Activated T-helper 2 cell treated with anti-CD3 and anti-CD28 coated beads, Interferon-gamma antibody, Interleukin-2, Interleukin-4, amounts not matched to agents 10 μg/mL and 5 μg/mL and 100 μg/mL, durations not matched to agents 14 hours and 24 hours and 36 hours (primary cell): ENCODE data around the gene DLL1. TPM values are rescaled to one million over a fixed set of nuclear protein-coding genes. Genes with fewer than 3 reads are reported as not detected.
"Not testable (repeated sequence)": the region's sequence is repeated elsewhere in the genome, so short reads cannot be mapped to it uniquely, and the experiment has no call there.

Experiments used
- DNase-seq: peaks from one replicate; pipeline ENCODE4 v3.0.0; 2021; ENCODE audit warnings: low spot score
- H3K27ac Mint-ChIP-seq: one replicate; pipeline ENCODE4 v1.8.0; 2021; ENCODE audit warnings: mixed read lengths
- H3K27me3 Mint-ChIP-seq: one replicate; pipeline ENCODE4 v1.8.0; 2021; ENCODE audit warnings: low read depth, mixed read lengths
- H3K36me3 Mint-ChIP-seq: one replicate; pipeline ENCODE4 v1.8.0; 2021; ENCODE audit warnings: low read depth, mixed read lengths
- H3K4me1 Mint-ChIP-seq: one replicate; pipeline ENCODE4 v1.8.0; 2021; ENCODE audit warnings: low read depth, mixed read lengths
- H3K4me3 Mint-ChIP-seq: one replicate; pipeline ENCODE4 v1.8.0; 2021; ENCODE audit warnings: low read depth, mild to moderate bottlenecking, moderate library complexity, mixed read lengths
- H3K9me3 Mint-ChIP-seq: one replicate; pipeline ENCODE4 v1.8.0; 2021; ENCODE audit warnings: mixed read lengths
- intact Hi-C: fragments of 100-400 bp; cut with micrococcal nuclease; formaldehyde crosslinking; loops from one replicate; pipeline ENCODE4 v1.15.1; 2023
- total RNA-seq: library from RNA; stranded (reverse); gene quantifications from 2 replicates; pipeline ENCODE4 v1.2.3, GENCODE V29; 2022

DLL1 gene
- not detected in 2 replicates for total RNA-seq

- H3K27me3 Mint-ChIP-seq = peaks cover 73% of the 10 kb centered on the region
- H3K9me3 Mint-ChIP-seq = no peaks in the 10 kb centered on the region
- peaks cover 3% of the 10 kb centered on the region for H3K36me3 Mint-ChIP-seq
- H3K27ac Mint-ChIP-seq = peak within 1 kb of the TSS; percentile 33
- peak within 1 kb of the TSS; percentile 77 for H3K4me3 Mint-ChIP-seq
- no peak for DNase-seq
- peaks cover 25% of the 10 kb centered on the region for H3K4me1 Mint-ChIP-seq
- intact Hi-C loops = loop anchor here (5.0 to 10.0 kb wide), 4 partner anchors 203 to 1038 kb away; partner anchors contain the start of genes PHF10 and THBS2
These were observed at the start of gene DLL1 for GRCh38 chr6:170290296-170291128. TSS of gene DLL1 (minus strand) at chr6:170291078. CDS start at chr6:170290139, 939 bp downstream.

- H3K27me3 Mint-ChIP-seq, H3K9me3 Mint-ChIP-seq, H3K27ac Mint-ChIP-seq, intact Hi-C loops, H3K4me3 Mint-ChIP-seq, DNase-seq, H3K4me1 Mint-ChIP-seq: not testable (repeated sequence)
- H3K36me3 Mint-ChIP-seq = peaks cover 70% of the 10 kb centered on the region
These were observed 44.3 kb upstream of the DLL1 start for GRCh38 chr6:170335199-170335598.

GRCh38 chr6:170329321-170329720 is 38.4 kb upstream of the DLL1 start:
- no peak overlapping the region for H3K27ac Mint-ChIP-seq
- no peak for DNase-seq
- H3K4me1 Mint-ChIP-seq = no peaks in the 10 kb centered on the region
- peaks cover 65% of the 10 kb centered on the region for H3K36me3 Mint-ChIP-seq
- H3K27me3 Mint-ChIP-seq = no peaks in the 10 kb centered on the region
- H3K9me3 Mint-ChIP-seq = no peaks in the 10 kb centered on the region
- intact Hi-C loops = no loop called here
- no peak overlapping the region for H3K4me3 Mint-ChIP-seq

GRCh38 chr6:170317718-170318117 is 26.8 kb upstream of the DLL1 start:
- intact Hi-C loops = no loop called here
- Mint-ChIP-seq H3K27ac (no peak overlapping the region), H3K27me3 (no peaks in the 10 kb centered on the region)

GRCh38 chr6:170317076-170317475 is 26.2 kb upstream of the DLL1 start:
- intact Hi-C loops = no loop called here
- Mint-ChIP-seq H3K27me3 (no peaks in the 10 kb centered on the region), H3K4me1 (peaks cover 10% of the 10 kb centered on the region), H3K4me3 (no peak overlapping the region), H3K36me3 (peaks cover 43% of the 10 kb centered on the region), H3K9me3 (no peaks in the 10 kb centered on the region), H3K27ac (no peak overlapping the region)
- no peak for DNase-seq

More at GRCh38 chr6:170317718-170318117, 26.8 kb upstream of the DLL1 start:
- peaks cover 7% of the 10 kb centered on the region for H3K4me1 Mint-ChIP-seq
- DNase-seq = no peak
- no peaks in the 10 kb centered on the region for H3K9me3 Mint-ChIP-seq
- H3K4me3 Mint-ChIP-seq = no peak overlapping the region
- H3K36me3 Mint-ChIP-seq = peaks cover 46% of the 10 kb centered on the region

- H3K36me3 Mint-ChIP-seq = peaks cover 42% of the 10 kb centered on the region
- intact Hi-C loops = no loop called here
- H3K27me3 Mint-ChIP-seq = no peaks in the 10 kb centered on the region
- no peak overlapping the region for H3K4me3 Mint-ChIP-seq
- no peaks in the 10 kb centered on the region for H3K9me3 Mint-ChIP-seq
- no peak for DNase-seq
- peaks cover 10% of the 10 kb centered on the region for H3K4me1 Mint-ChIP-seq
- no peak overlapping the region for H3K27ac Mint-ChIP-seq
These were observed 25.2 kb upstream of the DLL1 start for GRCh38 chr6:170316071-170316470.

- peaks cover 12% of the 10 kb centered on the region for H3K4me1 Mint-ChIP-seq
- H3K27ac Mint-ChIP-seq = no peak overlapping the region
- intact Hi-C loops = no loop called here
- H3K36me3 Mint-ChIP-seq = peaks cover 34% of the 10 kb centered on the region
- no peaks in the 10 kb centered on the region for H3K9me3 Mint-ChIP-seq
- DNase-seq = no peak
- no peaks in the 10 kb centered on the region for H3K27me3 Mint-ChIP-seq
- H3K4me3 Mint-ChIP-seq = no peak overlapping the region
These were observed 24.1 kb upstream of the DLL1 start for GRCh38 chr6:170314983-170315382.

GRCh38 chr6:170313716-170314295 is 22.9 kb upstream of the DLL1 start:
- H3K27me3 Mint-ChIP-seq = no peaks in the 10 kb centered on the region
- no peak overlapping the region for H3K4me3 Mint-ChIP-seq
- peaks cover 14% of the 10 kb centered on the region for H3K4me1 Mint-ChIP-seq

GRCh38 chr6:170312876-170313275 is 22.0 kb upstream of the DLL1 start:
- DNase-seq = no peak
- intact Hi-C loops = no loop called here
- Mint-ChIP-seq H3K27me3 (no peaks in the 10 kb centered on the region), H3K9me3 (no peaks in the 10 kb centered on the region), H3K36me3 (peaks cover 22% of the 10 kb centered on the region), H3K4me3 (no peak overlapping the region), H3K27ac (no peak overlapping the region), H3K4me1 (peaks cover 22% of the 10 kb centered on the region)

More at GRCh38 chr6:170313716-170314295, 22.9 kb upstream of the DLL1 start:
- H3K9me3 Mint-ChIP-seq = no peaks in the 10 kb centered on the region
- intact Hi-C loops = no loop called here
- no peak for DNase-seq
- H3K27ac Mint-ChIP-seq = no peak overlapping the region
- peaks cover 24% of the 10 kb centered on the region for H3K36me3 Mint-ChIP-seq

- H3K27me3 Mint-ChIP-seq = no peaks in the 10 kb centered on the region
- intact Hi-C loops = no loop called here
- no peak overlapping the region for H3K4me3 Mint-ChIP-seq
- no peaks in the 10 kb centered on the region for H3K9me3 Mint-ChIP-seq
- H3K4me1 Mint-ChIP-seq = peaks cover 28% of the 10 kb centered on the region
- peaks cover 23% of the 10 kb centered on the region for H3K36me3 Mint-ChIP-seq
- H3K27ac Mint-ChIP-seq = no peak overlapping the region
- DNase-seq = no peak
These were observed 20.8 kb upstream of the DLL1 start for GRCh38 chr6:170311696-170312095.

GRCh38 chr6:170308761-170309160 is 17.9 kb upstream of the DLL1 start:
- Mint-ChIP-seq H3K27me3 (peaks cover 8% of the 10 kb centered on the region), H3K27ac (no peak overlapping the region), H3K4me3 (peak overlapping the region; percentile 47), H3K9me3 (no peaks in the 10 kb centered on the region), H3K4me1 (peaks cover 26% of the 10 kb centered on the region), H3K36me3 (peaks cover 23% of the 10 kb centered on the region)
- DNase-seq = no peak
- intact Hi-C loops = loop anchor here (5.0 kb wide), 2 partner anchors 209 to 274 kb away; partner anchors contain the start of gene PDCD2

GRCh38 chr6:170307080-170307545 is 16.2 kb upstream of the DLL1 start:
- intact Hi-C loops = loop anchor here (2.0 to 5.0 kb wide), 5 partner anchors 210 to 604 kb away; partner anchors contain the start of genes C6orf120, DYNLT2, ERMARD and PDCD2
- no peak for DNase-seq
- Mint-ChIP-seq H3K27me3 (peaks cover 19% of the 10 kb centered on the region), H3K9me3 (no peaks in the 10 kb centered on the region), H3K4me1 (peaks cover 23% of the 10 kb centered on the region), H3K27ac (peak overlapping the region; percentile 91), H3K4me3 (peak overlapping the region; percentile 95), H3K36me3 (peaks cover 19% of the 10 kb centered on the region)
